Head of caudate nucleus (tissue), 42 donors: Measurements from ENCODE around the gene ANKDD1A.

Source experiments
- DNase-seq, 42 donors: peaks; one replicate each; pipeline versions ENCODE4 v3.0.0 to v3.0.0-alpha.2; 2020 to 2021; ENCODE audit warnings: mixed read lengths in 7 of 42
- intact Hi-C: fragments of 100-400 bp; cut with DNase I; formaldehyde crosslinking; loops from one replicate; pipeline ENCODE4 v1.15.0; 2022

Gene ANKDD1A

GRCh38 chr15:64911311-64912186, at the start of gene ANKDD1A:
Gene ANKDD1A (plus strand): TSS chr15:64911902. CDS start chr15:64911931, 29 bp downstream.
- DNase-seq = peak in 40 of 42 donors; percentile 45 to 90 (median 76)
- intact Hi-C loops = no loop called here

- intact Hi-C loops = no loop called here
- no peak for DNase-seq
Measured at GRCh38 chr15:64861960-64862359, 49.7 kb upstream of the ANKDD1A start.

GRCh38 chr15:64862408-64862807, 49.3 kb upstream of the ANKDD1A start:
- intact Hi-C loops = no loop called here
- DNase-seq = no peak

- intact Hi-C loops = no loop called here
Measured at GRCh38 chr15:64864068-64864467, 47.6 kb upstream of the ANKDD1A start.

GRCh38 chr15:64865126-64865997, 46.3 kb upstream of the ANKDD1A start:
- DNase-seq = no peak
- intact Hi-C loops = no loop called here

More at GRCh38 chr15:64864068-64864467, 47.6 kb upstream of the ANKDD1A start:
- DNase-seq = peak in 6 of 42 donors; percentile 25 to 59 (median 45)

- peak in 33 of 42 donors; percentile 30 to 83 (median 62) for DNase-seq
- intact Hi-C loops = no loop called here
Measured at GRCh38 chr15:64865998-64866520, 45.6 kb upstream of the ANKDD1A start.

- intact Hi-C loops = no loop called here
- DNase-seq = no peak
Measured at GRCh38 chr15:64869501-64869900, 42.2 kb upstream of the ANKDD1A start.

- no peak for DNase-seq
- intact Hi-C loops = no loop called here
Measured at GRCh38 chr15:64870353-64870752, 41.3 kb upstream of the ANKDD1A start.

GRCh38 chr15:64875641-64876223, 36.0 kb upstream of the ANKDD1A start:
- no peak for DNase-seq
- intact Hi-C loops = no loop called here

- intact Hi-C loops = no loop called here
Measured at GRCh38 chr15:64877435-64877834, 34.3 kb upstream of the ANKDD1A start.

GRCh38 chr15:64878705-64879104, 33.0 kb upstream of the ANKDD1A start:
- DNase-seq = no peak
- intact Hi-C loops = no loop called here

More at GRCh38 chr15:64877435-64877834, 34.3 kb upstream of the ANKDD1A start:
- DNase-seq = peak in 34 of 42 donors; percentile 28 to 85 (median 64)

GRCh38 chr15:64883100-64883581, 28.6 kb upstream of the ANKDD1A start:
- intact Hi-C loops = no loop called here
- DNase-seq = no peak

GRCh38 chr15:64883997-64884511, 27.6 kb upstream of the ANKDD1A start:
- intact Hi-C loops = no loop called here

GRCh38 chr15:64884679-64885078, 27.0 kb upstream of the ANKDD1A start:
- intact Hi-C loops = no loop called here
- DNase-seq = no peak

More at GRCh38 chr15:64883997-64884511, 27.6 kb upstream of the ANKDD1A start:
- DNase-seq = peak in 30 of 42 donors; percentile 32 to 75 (median 53)

- DNase-seq = no peak
- intact Hi-C loops = no loop called here
Measured at GRCh38 chr15:64888336-64888735, 23.4 kb upstream of the ANKDD1A start.

GRCh38 chr15:64891561-64891960, 20.1 kb upstream of the ANKDD1A start:
- no peak for DNase-seq
- intact Hi-C loops = loop anchor here (10.0 kb wide), 1 partner anchor 47 kb away; the partner anchor contains the start of gene PLEKHO2

GRCh38 chr15:64892847-64893403, 18.8 kb upstream of the ANKDD1A start:
- DNase-seq = no peak
- intact Hi-C loops = loop anchor here (10.0 kb wide), 1 partner anchor 48 kb away; the partner anchor contains the start of gene PLEKHO2
